CMK (cell line): ENCODE results near the gene LY6G5C.
A peak's percentile ranks its signal among the peaks of the same experiment; 100 is the strongest.

ENCODE experiments used
- DNase-seq: peaks from one replicate; pipeline ENCODE4 v3.0.0-alpha.2; 2010; ENCODE audit warnings: low read depth

Gene LY6G5C

DNA sequence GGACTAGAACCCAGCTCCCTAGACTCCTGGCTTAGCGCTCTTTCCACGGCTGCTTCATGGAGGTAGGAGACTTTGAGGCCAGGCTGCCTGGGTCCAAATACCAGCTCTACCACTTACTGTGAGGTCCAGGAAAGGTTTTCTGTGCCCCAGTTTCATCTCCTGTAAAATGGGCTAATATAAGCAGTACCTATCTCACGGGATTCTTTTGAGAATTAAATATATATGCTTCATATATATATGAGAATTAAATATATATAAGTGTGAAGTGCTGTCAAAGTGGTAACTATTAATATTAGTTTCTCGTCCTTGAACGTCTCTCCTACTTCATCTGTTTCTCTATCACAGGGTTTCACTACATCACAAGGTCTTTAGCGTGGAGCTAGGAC lies 10.2 kb upstream of the LY6G5C start:
- DNase-seq = no peak

DNA sequence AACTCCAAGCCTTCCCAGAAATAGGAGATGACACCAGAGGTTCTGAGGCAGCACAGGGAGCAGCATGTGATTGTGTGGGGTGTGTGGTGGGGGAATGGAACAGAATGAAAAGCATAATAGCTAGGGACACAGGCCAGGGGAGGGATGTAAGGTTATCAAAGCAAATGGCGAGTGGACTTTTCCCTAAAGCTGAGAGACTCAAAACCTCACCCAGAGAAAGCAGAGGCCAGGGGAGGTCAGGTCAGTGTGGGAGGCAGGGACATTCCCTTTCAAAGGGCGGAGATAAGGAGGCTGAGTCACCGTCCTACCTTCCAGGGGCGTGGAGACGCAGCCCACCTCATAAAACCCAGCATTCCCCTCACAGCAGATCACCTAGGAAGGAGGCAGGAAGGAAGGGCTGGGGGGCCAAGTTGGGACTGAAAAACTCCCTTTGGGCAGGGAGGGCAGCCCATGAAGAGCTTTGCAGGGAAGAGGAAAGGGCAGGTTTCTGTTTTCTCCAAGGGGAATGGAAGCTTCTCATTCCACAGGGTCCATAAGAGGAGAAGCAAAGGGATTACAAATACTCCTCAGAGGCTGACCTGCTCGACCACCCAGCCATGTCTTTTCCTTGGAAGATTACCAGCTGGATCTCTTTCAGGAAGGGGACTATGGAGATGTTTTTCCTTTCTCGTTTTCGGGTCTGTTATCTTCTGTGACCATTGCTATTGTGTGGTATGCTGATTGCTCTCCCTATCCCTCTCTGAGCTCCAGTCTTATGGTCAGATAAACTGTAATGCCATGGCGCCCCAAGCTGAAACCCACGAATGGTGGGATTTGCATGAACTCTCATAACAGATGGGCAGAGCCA lies 9.6 kb upstream of the LY6G5C start:
- no peak for DNase-seq

DNA sequence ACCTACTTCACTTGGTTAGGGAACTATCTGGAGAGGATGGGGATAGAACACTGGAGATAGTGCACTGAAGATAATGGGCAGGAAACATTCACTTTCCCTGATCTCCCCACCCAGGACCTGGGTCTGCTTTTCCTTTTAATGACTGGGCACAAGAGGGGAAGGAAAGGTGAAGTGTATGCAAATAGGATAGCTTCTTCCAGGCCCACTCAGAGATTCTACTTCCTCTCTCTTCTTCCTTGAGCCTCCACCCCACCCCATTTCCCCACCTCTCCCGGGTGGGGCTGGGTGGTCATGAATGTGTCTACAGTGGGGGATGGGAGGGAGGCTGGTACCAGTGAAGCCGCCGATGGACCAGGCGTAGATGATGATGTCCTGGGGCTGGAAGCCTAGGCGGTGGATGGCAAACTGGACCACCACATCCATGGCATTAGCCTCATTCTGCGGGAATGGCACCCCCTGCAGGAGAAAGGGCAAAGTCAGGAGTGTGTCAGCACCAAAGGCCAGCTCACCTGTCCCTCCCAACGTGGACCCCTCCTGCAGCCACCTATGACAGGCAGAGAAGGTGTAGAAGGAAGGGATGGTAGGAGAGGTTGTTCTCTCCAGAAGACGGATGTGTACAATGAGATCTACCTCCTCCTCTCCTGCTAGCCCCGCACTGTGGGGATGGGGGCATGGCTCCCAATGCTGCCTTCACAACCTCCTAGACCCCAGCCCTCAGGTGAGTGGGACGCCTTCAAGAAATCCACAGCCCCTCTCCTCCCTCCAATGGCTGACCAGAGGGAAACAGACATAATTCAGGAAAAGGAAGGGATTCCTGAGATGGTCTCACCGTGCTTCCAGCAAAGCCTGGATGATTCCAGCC lies 8.6 kb upstream of the LY6G5C start:
- DNase-seq = no peak

DNA sequence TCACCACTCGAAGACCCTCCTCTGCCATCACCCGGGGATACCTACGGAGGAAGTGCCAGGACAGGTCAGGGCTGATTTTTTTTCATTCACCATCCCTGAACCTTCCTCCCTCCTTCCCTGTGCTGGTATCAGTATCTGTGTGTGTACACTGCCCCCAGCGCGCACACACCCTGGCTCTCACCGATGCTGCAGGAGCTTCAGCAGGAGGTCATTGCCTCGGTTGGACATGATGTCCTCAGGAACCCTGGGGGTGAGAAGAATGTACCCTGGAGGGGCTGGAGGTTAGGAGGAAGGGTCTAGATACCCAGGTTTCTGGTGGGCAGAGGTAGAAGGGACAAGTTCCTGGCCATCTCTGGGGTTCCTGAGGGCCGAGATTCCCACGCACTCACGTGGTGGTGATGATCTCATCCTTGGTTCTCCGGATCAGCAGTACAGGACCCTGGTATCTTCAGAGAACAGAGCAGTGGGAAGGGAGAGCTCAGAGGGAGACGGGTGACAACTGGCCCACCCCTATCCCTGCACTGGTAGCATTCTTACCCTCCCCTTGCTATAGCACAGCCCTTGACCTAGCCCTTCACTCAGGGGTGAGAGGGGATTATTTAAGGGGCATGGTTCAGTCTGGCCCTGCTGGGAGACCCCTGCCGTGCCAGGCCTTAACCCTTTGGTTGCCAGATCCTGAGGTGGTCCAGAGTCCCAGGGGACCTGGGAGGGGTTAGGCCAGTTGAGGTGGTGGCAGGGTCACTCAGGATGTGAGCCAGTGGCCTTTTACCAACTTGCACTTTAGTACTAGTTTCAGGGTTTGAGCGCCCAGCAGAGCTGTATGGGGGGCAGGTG lies 7.2 kb upstream of the LY6G5C start:
- DNase-seq = no peak

DNA sequence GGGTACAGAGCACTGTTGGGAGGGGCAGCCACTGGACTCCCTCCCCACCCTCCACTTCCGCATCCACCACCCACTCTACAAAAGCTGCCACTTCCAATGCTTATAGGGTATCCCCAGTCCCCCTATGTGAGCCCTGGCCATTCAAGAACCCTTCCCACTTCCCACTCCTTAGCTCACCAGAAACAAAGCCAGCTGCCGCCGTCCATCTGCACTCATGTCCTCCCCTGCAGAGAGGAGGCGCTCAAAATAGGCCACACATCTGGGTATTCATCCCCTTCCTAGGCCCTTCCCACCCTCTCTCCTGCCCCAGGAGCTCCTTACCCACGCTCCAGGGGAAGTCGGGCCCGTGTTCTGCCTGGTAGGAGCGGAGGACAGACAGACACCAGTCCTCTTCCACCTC lies 6.5 kb upstream of the LY6G5C start:
- DNase-seq = no peak

DNA sequence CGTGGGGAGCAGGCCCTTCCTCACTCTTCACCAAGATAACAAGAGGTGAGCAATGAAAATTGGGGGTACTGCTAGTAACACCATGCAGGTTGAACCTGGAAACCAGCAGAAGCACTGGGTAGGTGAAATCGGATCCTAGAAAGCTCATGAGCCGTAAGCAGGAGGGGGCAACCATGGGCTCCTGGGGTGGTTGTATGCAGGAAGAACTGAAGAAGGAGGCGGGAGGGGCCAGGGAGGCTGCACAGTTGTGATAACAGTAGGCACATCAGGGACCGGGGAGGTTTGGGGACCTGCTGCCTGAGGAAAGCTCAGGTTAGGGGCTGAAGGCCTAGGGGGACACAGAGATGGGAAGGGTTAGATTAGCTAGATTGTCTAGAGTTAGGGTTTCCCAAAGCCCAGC lies 5.6 kb upstream of the LY6G5C start:
- no peak for DNase-seq

DNA sequence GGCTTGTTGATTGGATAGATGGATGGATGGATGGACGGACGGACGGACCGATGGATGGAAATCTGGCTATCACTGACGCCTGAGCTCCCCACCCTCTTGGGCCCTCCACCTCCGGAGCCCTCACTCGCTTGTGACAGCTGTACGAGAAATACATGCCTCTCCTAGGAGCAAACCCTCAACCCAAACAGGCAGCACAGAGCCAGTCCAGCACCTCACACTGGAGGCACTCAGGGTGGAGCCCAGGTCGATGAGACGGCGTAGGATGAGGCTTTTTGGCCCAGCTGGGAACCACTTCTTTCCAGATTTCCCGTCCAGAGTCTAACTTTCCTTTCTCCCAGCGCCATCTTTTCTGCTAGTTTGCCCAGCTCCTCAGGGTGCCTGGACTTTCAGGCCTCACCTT lies 2.7 kb upstream of the LY6G5C start:
- no peak for DNase-seq

DNA sequence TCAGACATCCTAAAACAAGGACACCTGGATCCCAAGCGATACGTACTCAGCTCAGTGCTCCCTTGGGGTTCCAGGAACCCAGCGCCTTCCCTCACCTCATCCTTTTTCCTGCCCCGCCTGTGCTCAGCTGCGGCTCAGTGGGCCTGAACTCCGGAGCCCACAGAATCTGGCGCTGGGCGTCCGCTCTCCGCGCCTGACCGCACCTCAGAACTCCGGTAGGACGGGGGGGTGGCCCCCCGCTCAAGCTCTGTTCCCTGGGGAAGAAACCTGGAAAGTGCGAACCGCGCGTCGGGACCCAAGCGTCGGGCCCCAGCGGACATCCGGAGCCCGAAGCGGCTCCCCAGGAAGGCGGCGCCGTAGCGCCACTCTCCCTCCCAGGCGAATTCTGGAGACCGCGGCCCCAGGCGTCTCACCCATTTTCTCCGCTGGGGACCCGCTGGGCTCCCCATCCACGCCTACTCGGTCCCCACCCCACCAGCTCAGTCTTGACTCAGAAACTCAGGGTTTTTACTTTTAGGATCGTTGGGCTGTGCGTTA lies 336 bp upstream of the LY6G5C start:
- no peak for DNase-seq

DNA sequence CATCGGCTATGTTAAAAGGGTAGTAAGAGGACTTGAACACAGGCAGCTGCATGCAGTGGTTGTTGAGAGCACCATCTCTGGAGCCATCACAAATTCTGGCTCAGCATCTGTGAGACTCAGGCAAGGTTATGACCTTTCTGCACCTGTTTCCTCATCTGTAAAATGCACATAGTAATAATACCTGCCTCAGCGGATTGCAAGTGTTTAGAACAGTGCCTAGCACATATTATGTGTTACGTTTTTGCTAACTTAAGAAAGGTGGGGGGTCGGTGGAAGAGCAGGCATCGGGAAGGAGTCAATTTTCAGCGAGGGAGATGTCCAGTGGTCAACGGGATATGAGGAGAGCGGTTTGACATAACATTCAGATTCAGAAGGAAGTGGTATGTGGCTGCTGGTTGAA lies 2.9 kb downstream of the LY6G5C start:
- DNase-seq = no peak

DNA sequence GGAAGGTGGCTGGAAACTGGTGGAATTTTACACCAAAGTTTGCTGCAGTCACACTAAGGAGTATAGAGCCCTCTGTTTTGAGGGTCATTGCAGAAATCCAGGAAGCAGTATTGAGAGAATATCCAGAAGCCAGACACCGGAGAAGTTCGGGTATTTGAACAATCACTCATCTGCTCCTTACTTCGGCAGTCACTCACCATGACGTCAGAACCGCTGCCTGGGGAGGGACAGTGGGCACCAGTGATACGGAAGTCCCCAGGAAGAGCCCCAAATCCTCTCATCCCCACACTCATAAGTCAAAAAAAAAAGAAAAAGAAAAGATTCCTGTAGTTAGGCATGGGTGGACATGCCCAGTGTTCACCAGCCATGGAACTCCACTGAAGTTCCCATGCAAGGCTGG lies 4.0 kb downstream of the LY6G5C start:
- no peak for DNase-seq

DNA sequence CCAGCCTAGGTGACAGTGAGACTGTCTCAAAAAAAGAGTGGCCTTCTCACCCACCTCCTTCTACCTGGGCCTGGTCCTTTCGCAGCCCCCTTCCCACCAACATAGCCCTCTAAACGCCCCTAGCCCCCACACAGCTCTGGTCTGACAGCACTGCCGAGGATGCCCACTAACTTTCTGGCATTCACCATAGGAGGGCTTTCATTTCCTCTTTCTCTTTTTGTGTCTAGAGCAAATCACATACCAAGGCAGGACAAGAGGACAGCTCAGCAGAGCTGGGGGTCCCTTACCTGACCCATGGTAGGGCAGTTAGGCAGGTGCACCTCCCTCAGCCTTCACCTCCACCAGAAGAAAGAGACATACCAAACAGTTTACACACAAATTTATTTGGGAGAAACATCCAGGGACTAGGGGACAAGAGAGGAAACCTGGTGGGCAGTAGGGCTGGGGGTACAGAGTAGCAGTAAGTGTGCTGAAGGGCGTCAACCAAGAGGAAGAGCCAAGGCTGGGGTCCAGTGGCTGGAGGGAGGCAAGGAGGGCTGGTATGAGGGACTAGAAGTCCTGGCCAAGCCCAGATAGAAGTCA lies 4.5 kb downstream of the LY6G5C start:
- no peak for DNase-seq

DNA sequence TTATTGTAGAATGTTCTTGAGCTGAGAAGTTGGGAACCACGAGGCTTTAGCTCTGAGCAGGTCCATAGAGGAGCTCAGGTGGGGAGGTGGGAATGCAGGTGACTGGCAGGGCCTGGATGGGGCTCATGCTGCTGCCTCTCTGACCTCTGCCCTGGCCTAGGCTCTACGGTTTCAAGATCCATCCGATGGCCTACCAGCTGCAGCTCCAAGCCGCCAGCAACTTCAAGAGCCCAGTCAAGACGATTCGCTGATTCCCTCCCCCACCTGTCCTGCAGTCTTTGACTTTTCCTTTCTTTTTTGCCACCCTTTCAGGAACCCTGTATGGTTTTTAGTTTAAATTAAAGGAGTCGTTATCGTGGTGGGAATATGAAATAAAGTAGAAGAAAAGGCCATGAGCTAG lies 11.2 kb downstream of the LY6G5C start, which contains the start of gene LY6G5B:
Gene LY6G5B (plus strand): TSS at position 301 of the 400 bp plus-strand sequence. CDS start 975 bp downstream, outside the sequence.
- DNase-seq = no peak

DNA sequence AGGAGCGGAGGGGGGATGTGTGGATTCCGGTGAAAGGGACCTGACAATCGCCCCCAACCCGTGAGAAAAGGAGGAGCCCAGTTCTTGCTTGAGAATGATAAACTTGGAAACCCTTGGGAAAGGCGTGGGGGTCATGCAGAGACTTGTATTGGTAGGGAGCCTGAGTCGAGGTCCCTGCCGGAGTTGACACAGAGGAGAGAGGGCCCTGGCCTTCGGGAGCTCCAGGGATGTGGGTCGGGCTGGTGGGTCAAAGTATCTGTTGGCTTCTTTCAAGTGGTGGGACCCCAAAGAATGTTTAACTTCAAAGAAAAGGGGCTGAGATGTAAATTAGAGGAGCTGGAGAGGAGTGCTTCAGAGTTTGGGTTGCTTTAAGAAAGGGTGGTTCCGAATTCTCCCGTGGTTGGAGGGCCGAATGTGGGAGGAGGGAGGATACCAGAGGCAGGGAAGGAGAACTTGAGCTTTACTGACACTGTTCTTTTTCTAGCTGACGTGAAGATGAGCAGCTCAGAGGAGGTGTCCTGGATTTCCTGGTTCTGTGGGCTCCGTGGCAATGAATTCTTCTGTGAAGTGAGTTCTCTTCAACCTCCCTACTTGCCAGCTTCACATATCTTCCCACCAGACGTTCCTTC lies 14.4 kb downstream of the LY6G5C start:
- no peak for DNase-seq

DNA sequence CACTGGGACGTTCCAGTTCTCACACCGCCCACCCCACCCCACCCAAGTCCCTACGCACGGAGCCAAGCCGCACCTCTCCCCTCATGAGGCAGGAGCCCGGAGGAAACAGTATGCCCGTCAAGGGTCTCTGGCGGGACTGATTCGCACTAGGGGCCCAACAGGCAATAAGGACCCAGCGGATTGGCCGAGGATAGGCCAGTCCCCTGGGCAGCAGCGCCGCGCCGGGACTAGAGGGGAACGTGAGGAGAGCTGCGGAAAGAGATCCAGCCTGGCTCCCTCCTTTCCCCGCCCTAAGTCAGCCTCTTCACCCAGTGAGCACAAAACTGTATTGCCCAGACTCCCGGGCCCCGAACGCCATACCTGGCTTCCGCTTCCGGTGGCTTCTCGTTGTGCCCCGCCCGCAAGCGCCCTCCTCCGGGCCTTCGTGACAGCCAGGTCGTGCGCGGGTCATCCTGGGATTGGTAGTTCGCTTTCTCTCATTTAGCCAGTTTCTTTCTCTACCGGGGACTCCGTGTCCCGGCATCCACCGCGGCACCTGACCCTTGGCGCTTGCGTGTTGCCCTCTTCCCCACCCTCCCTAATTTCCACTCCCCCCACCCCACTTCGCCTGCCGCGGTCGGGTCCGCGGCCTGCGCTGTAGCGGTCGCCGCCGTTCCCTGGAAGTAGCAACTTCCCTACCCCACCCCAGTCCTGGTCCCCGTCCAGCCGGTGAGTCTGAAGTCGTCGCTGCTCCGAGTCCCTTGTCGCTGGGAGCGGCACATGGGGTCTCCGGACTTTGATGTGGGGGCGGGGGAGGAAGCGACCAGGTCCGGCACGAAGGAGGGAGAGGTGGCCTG lies 15.1 kb downstream of the LY6G5C start, which contains the start of gene CSNK2B:
Gene CSNK2B (plus strand): TSS at position 580 of the 836 bp plus-strand sequence. CDS start 752 bp downstream, outside the sequence.
- DNase-seq = peak; percentile 96

DNA sequence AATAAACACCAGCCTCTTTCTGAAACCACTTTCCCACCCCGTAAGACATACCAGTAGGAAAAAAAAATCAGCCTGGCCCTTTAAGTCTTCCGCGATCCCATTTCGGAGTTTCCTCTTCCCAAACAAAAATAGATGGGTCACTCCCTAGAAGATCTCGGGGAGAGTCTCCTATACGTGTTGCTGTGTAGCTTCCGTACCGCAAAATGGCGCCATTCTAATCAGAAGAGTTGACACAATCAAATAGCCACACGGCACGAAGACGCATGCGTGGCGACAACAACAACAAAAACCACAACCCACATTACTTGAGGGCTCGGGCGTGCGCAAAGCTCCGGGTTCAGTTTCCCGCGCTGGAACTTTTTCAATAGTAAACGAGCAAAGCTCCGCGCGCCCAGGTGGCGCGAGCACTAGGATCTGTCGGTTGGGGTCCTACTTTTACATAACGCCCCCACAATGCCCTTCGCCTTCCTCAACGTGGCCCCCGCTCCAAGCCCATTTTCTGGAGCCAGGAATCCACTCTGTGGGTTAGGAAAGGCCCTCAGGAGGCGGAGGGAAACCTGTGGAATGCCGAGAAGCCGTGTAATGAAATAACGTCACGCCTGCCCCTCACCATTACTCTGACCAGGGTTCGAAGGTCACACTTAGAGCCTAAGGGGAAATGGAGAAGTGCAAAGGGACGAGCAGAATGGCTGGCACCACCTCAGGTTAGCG lies 15.9 kb downstream of the LY6G5C start, which contains the start of gene GPANK1:
Gene GPANK1 (minus strand): TSS at position 208 of the 711 bp plus-strand sequence. CDS start 519 bp downstream, outside the sequence.
- DNase-seq = peak; percentile 87

DNA sequence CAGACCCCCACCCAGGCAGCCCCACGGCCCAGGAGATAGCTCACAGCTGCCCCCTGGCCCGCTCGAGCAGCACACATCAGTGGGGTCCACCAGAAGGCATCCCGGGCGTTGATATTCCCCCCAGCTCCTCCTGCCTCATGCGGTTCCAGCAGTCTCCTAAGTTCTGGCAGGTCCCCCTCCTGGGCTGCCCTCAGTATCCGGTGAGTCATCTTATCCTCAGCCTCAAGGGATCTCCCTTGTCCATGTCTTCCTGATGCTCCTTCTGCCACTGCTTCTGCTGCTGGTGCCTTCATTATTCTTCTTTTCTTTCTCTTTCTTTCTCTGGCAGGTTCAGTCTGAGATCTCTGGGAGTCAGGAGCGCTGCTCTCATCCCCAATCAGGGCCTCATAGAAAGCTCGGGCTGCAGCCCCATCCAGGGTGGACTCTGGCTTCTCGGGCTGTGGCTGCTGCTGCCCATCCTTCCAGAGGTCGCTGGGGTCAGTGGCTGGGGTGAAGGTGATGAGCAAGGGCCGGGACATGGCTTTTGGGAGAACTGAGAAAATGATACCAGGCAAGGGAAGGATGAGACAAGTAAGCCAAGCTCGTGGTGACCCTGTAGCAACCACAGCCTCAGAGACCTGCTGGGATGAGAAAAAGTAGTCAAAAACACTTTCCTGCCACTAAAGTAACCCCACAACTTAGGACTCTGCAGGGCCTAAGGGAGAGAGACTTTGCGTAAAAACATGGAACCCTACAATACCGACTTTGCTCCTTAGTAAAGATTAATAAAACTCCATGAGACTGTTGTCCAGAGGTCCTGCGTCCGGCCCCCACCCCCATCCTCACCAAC lies 16.7 kb downstream of the LY6G5C start:
- no peak for DNase-seq

DNA sequence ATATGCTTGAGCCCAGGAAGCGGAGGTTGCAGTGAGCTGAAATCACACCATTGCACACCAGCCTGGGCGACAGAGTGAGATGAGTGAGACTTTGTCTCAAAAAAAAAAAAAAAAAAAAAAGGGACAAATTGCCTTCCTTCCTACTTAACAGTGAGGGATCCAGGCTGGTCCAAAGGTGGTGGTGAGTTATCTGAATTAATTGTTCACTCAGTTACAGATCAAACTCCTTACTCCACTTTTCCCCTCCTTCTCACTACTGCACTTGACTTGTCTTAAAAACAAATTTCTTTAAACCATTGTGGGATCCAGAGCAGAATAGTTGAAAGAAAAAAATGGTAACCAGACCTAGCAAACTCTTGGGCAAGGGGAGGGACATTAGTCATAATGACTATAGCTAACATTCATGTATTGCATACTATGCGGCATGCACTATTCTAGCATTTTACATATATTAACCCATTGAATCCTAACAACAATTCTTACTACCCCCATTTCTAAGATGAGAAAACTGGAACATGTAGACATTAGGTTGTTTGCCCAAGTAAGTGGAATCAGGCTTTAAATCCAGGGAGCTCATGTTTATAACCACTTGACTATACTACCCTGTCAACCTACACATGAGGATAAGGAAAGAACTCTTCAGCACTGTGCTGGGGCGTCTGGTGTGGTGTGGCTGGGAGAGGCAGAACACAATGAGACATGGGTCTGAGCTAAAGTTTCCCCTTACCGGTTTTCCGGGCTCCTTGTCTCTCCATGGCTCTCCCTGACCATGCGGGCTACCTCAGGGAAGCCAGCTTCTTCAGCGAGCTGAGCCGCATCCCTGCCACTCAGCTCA lies 17.5 kb downstream of the LY6G5C start:
- DNase-seq = no peak
